Aorta (tissue), 5 donors: ENCODE results near the gene MYL11. TPM values are rescaled to one million over a fixed set of nuclear protein-coding genes. Genes with fewer than 3 reads are reported as not detected.

Experiments used
- ATAC-seq: fragments of 200-7000 bp; cut with Tn5 transposase; one replicate; pipeline ENCODE4 v1.9.1; 2022; ENCODE audit warnings: moderate library complexity; ENCODE audit not compliant: low FRiP score
- DNase-seq, 2 donors: peaks; one replicate each; pipeline ENCODE4 v3.0.0-alpha.2; 2020
- H3K27ac ChIP-seq, 2 donors: one replicate each; pipeline ENCODE4 v1.5.1; 2013; ENCODE audit warnings: low read length in 2 of 2, mild to moderate bottlenecking in 2 of 2, moderate library complexity in 2 of 2, control low read depth in 1 of 2, inconsistent platforms in 1 of 2, low read depth in 1 of 2
- H3K27me3 ChIP-seq, 2 donors: one replicate each; pipeline ENCODE4 v1.6.1; 2013; ENCODE audit warnings: control low read depth in 1 of 2, low read length in 1 of 2, mild to moderate bottlenecking in 1 of 2, moderate library complexity in 1 of 2; ENCODE audit not compliant: insufficient read depth in 2 of 2, control insufficient read depth in 1 of 2
- H3K36me3 ChIP-seq, 2 donors: one replicate each; pipeline ENCODE4 v1.6.1; 2013; ENCODE audit warnings: control low read depth in 1 of 2, low read length in 1 of 2, mild to moderate bottlenecking in 1 of 2; ENCODE audit not compliant: insufficient read depth in 2 of 2, control insufficient read depth in 1 of 2
- H3K4me1 ChIP-seq, 2 donors: one replicate each; pipeline ENCODE4 v1.6.1; 2013; ENCODE audit warnings: low read length in 2 of 2, control low read depth in 1 of 2, mild to moderate bottlenecking in 1 of 2, moderate library complexity in 1 of 2; ENCODE audit not compliant: insufficient read depth in 2 of 2, control insufficient read depth in 1 of 2
- H3K4me3 ChIP-seq, 2 donors: one replicate each; pipeline ENCODE4 v1.5.1; 2013; ENCODE audit warnings: low read length in 2 of 2, control low read depth in 1 of 2, mild to moderate bottlenecking in 1 of 2
- H3K9me3 ChIP-seq: one replicate; pipeline ENCODE4 v1.6.1; 2013; ENCODE audit warnings: mild to moderate bottlenecking, low read length; ENCODE audit not compliant: control insufficient read depth
- WGBS, 2 donors: extraction: QIAGEN DNeasy Blood & Tissue Kit; methylation state at CpG; one replicate each; pipeline ENCODE4 v1.1.7; 2013; 5-methylcytosine and 5-hydroxymethylcytosine counted together
- intact Hi-C, 2 donors: fragments of 100-400 bp; cut with DNase I; formaldehyde crosslinking; loops; one replicate each; pipeline versions ENCODE4 v1.14.2 to v1.15.0; 2022
- polyA plus RNA-seq, 2 donors: library from polyadenylated mRNA; stranded (reverse); fragments of 200-250 nt; gene quantifications; one replicate each; pipeline ENCODE4 v1.2.3, GENCODE V29; 2013
- total RNA-seq, 2 donors: library from RNA; stranded (reverse); fragmentation: NEBNext Ultra II Directional; extraction: Animal tissue kit (Norgen Biotek cat#: 25700); gene quantifications; one replicate each; pipeline ENCODE4 v1.2.1, GENCODE V29; 2021
- donor health status: healthy with polysubstance abuse.
- donor health status: Bipolar disorder and iron deficiency.
- donor health status: DM: no; HTN: no; CAD: no.
- donor health status: DM: no; HTN: no; CAD: no.
- donor health status: DM: yes; HTN: yes; CAD: no.

The MYL11 gene
- total and polyA plus RNA-seq, 4 donors = 0.26 TPM; not detected in 3

DNA sequence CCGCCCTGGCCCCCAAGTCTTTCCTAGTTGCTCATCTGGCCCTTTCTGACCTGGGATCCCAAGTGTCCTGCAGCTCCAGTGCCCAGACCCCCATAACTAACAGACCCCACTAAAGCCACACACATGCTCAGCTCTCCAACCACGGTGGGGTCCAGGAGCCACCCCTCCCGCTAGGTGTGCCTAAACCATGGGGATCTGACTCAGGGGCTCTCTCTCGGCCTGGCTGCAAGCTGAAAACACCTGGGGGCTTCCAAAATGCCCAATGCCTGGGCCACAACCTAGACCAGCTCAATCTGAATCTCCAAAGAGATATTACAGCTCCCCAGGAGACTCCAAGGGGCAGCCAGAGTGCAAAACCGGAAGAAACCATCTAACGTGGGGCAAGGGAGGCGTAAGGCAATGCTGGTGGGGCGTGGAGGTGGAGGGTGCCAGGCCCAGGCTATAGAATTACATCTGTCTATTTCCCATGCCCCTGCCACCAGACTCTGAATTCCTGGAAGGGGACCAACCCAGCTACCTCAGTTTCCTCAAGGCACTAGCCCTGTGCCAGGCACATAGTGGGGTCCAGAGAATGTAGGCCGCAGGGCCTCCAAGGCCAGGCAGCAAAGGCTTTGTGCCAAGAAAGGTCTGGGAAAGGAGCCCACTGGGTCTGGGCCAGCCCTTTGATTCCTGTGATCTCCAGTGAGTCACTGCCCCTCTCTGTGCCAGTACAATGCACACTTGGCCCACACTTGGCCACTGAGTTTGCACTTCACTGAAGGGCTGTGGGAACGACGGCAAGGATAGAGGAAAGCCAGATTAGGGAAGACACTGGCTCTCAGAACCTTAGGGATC, 22.8 kb upstream of the MYL11 start:
- no peaks in the 10 kb centered on the region for H3K27me3 ChIP-seq
- H3K9me3 ChIP-seq = no peaks in the 10 kb centered on the region
- ATAC-seq (peak; percentile 73), DNase-seq (peak; percentile 87 to 95)
- WGBS, 2 donors = 39 to 46% methylated on average over 11 of the region's 11 CpGs
- peak overlapping the region in 1 of 2 donors; percentile 64 for H3K27ac ChIP-seq
- intact Hi-C loops = no loop called here
- H3K36me3 ChIP-seq = peaks cover 0 to 2% of the 10 kb centered on the region in 2 donors
- H3K4me3 ChIP-seq = no peak overlapping the region
- H3K4me1 ChIP-seq = no peaks in the 10 kb centered on the region

DNA sequence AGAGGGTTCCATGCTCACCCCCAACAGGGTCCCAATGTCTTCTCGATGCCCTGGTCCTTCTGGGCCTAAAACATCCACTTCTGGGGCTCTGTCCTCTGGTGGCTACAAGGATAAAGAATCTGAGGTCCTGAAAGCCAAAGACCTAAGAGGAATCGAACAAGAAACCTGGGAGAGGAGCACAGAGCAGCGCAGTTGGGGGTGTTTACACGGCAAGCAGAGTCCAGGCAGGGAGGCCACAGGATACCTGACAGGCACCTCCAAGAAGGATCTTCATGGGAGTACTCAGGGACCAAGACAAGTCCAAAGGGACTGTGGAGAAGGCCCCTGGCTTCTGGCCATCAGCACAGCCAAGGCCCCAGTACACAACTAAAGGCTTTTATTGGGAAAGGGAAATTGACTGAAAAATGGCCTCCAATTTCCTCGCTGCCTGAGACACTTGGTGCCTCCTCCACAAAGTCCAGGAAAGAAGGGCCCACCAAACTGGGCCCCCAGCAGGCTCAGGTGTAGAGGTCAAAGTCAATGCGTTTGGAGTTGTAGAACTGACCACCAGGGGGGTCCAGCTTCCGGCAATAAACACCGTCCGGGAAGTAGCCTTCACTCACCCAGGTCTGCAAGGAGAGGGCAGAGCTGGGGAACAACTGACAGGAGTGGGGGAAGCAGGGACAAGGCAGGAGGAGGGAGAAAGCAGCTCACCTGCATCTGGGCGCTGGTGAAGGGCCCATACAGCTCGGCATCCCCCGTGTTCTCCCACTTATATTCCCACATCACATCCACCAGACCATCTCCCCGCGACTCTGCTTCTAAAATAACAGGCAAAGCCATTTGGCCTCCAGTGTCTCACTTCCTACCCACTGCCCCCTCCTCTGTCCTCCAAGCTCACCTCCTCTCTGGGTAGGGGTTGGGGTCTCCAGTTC, 21.9 kb upstream of the MYL11 start:
- H3K36me3 ChIP-seq = peaks cover 0 to 2% of the 10 kb centered on the region in 2 donors
- WGBS, 2 donors = 83% methylated on average over 14 of the region's 14 CpGs
- H3K9me3 ChIP-seq = no peaks in the 10 kb centered on the region
- intact Hi-C loops = no loop called here
- no peak overlapping the region for H3K4me3 ChIP-seq
- peak overlapping the region in 1 of 2 donors; percentile 64 for H3K27ac ChIP-seq
- DNase-seq (peak; percentile 34 to 35), ATAC-seq (no peak)
- H3K27me3 ChIP-seq = no peaks in the 10 kb centered on the region
- H3K4me1 ChIP-seq = no peaks in the 10 kb centered on the region

DNA sequence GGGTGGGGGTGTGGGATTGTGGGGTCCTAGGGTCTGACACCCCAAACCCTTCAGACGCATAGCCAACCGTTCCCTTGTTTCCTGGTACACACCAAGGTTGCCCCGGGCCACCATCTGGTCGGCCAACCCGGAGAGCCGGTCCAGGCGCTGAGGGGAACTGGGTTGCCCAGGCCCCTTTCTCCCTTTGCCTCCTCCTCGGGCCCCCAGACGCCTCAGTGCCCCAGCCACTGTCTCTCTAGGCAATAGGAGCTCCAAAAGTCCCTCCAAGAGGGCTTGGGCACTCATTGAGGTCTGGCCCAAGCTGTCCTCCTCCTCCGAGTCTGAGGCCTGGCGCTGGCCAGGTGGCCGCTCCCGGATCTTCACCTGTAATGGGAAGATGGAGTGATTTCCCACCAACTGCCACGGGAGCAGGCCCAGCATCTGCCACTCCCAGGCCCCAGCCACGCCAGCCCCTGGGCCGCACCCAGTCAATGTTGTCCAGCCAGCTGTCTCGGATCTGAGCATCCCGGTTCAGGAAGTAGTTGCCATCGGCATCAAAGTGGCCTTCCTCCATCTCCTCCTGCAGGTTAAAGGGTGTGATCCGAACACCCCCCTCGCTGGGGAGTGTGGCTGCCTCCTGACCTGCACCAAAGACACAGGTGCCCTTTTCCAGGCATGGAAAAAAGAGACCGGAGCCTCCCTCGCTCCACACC, 21.0 kb upstream of the MYL11 start:
- WGBS, 2 donors = 89 to 91% methylated on average over 20 to 23 of the region's 23 CpGs
- Histone ChIP-seq H3K4me3 (no peak overlapping the region), H3K27ac (no peak overlapping the region), H3K36me3 (peaks cover 0 to 6% of the 10 kb centered on the region in 2 donors), H3K27me3 (no peaks in the 10 kb centered on the region), H3K9me3 (no peaks in the 10 kb centered on the region), H3K4me1 (no peaks in the 10 kb centered on the region)
- DNase-seq = peak; percentile 43 to 69
- intact Hi-C loops = loop anchor here in 1 of 2 donors (2.0 kb wide), 1 partner anchor 19 kb away; no protein-coding TSS in a partner anchor
- no peak for ATAC-seq

DNA sequence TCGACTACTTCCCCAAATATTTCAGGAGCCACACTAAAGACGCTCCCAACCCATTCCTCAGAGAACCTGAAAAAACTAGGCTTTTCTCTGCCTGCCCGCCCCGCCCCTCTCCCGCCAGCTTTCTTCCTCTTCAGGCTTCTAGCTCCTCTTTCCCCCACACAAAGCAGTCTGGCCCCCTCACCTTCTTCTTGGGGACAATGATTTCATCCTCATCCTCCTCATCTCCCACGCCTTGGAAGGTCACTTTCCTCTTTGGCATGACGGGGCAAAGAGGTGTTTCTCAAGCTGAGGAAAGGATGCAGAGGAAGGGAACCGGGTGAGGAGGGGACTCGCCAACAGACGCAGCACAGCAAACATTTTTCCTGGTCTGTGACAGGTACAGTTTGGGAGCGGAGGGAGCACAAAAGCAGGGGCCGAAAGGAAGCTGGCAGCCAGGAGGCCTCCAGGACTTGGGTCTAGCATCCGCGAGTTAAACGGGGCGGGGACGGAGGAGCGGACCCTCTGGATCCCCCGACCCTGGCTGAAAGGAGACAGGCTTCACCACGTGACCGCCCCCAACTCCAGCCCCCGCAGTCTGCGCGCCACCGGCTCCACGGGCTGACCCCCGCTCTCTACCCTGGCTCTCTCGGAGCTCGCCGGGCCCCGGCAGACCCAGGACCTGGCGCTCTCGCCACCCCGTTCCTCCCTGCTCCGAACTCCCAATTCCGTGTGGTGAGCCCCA, 20.0 kb upstream of the MYL11 start:
- DNase-seq (peak; percentile 51 to 53), ATAC-seq (peak; percentile 51)
- 1% methylated on average over 35 to 36 of the region's 36 CpGs for WGBS, 2 donors
- no peaks in the 10 kb centered on the region for H3K4me1 ChIP-seq
- H3K9me3 ChIP-seq = no peaks in the 10 kb centered on the region
- H3K4me3 ChIP-seq = peak overlapping the region; percentile 81 to 82
- no peaks in the 10 kb centered on the region for H3K27me3 ChIP-seq
- H3K36me3 ChIP-seq = peaks cover 0 to 6% of the 10 kb centered on the region in 2 donors
- intact Hi-C loops = loop anchor here in 1 of 2 donors (2.0 kb wide), 1 partner anchor 20 kb away; no protein-coding TSS in a partner anchor
- peak overlapping the region; percentile 25 to 87 for H3K27ac ChIP-seq

DNA sequence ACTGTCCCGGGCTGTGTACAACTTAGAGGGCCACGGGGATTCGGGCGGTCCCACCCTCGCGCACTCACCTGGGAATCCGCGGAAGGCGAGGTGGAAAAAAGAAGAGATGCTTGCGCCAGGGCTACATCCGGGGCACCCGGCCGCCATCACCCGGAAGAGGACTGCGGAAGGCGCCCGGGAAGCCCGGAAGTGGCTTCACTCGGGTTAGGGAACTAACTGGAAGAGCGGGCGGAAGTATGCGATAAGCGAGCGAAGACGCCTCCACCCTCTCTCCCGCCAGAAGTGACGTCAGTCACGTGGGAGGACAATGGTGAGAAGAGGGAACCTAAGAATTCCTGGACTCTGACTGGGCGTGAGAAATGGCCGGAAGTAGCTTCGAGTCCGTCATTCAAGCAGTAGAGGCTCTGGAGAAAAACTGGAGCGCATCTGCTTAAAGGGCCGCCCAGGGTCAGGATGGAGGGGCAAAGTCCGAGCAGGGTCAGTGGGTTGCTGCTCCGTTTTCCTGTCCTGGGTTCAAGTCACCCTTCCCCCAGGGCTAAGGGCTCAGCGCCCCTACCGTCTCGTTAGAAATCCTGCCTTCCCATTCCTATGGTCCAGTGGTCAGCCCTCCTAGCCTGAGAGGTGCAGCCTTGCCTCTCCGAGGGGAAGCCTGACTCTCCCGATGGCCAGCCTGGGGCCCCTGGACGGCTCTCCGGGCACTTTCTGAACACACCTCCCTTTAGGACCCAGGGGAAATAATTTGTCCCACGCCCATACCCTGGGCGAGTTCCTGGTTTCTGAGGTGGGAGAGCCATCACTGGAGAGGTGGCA, 19.3 kb upstream of the MYL11 start, which contains the start of gene CD2BP2:
Gene CD2BP2, minus strand, starts transcription at position 165 of the 810 bp plus-strand sequence. CDS start 627 bp downstream, outside the sequence.
- H3K36me3 ChIP-seq = peaks cover 0 to 6% of the 10 kb centered on the region in 2 donors
- H3K27me3 ChIP-seq = no peaks in the 10 kb centered on the region
- no peaks in the 10 kb centered on the region for H3K9me3 ChIP-seq
- intact Hi-C loops = loop anchor here in 1 of 2 donors (2.0 kb wide), 1 partner anchor 21 kb away; no protein-coding TSS in a partner anchor
- peak; percentile 95 for ATAC-seq
- peak within 1 kb of the TSS; percentile 81 to 82 for H3K4me3 ChIP-seq
- no peaks in the 10 kb centered on the region for H3K4me1 ChIP-seq
- peak within 1 kb of the TSS; percentile 25 to 97 for H3K27ac ChIP-seq
- peak; percentile 98 for DNase-seq
- 0 to 1% methylated on average over 45 of the region's 45 CpGs for WGBS, 2 donors

DNA sequence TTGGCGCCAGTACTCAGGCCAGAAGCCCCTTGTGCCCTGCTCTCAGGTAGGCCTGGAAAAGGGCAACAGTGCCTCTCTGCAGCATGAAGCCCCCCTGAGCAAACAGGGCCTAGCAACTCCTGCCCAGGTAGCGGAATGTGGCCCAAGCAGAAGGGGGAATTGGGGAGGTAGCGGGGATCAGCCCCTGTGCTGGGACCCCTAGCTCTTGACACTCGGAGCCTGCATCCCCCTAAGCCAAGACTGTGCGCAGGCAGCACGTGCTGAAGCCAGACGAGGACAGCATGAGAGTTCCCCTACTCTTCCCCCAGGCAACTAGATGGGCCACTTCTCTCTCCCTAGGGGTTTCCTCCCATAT, 18.7 kb upstream of the MYL11 start:
- WGBS, 2 donors = 50 to 55% methylated on average over 7 of the region's 7 CpGs
- Histone ChIP-seq H3K4me3 (no peak overlapping the region), H3K27me3 (no peaks in the 10 kb centered on the region), H3K27ac (peak overlapping the region in 1 of 2 donors; percentile 97), H3K36me3 (peaks cover 0 to 6% of the 10 kb centered on the region in 2 donors), H3K4me1 (no peaks in the 10 kb centered on the region), H3K9me3 (no peaks in the 10 kb centered on the region)
- intact Hi-C loops = loop anchor here in 1 of 2 donors (2.0 kb wide), 1 partner anchor 21 kb away; no protein-coding TSS in a partner anchor
- ATAC-seq (no peak), DNase-seq (peak in 1 of 2 donors; percentile 65)

DNA sequence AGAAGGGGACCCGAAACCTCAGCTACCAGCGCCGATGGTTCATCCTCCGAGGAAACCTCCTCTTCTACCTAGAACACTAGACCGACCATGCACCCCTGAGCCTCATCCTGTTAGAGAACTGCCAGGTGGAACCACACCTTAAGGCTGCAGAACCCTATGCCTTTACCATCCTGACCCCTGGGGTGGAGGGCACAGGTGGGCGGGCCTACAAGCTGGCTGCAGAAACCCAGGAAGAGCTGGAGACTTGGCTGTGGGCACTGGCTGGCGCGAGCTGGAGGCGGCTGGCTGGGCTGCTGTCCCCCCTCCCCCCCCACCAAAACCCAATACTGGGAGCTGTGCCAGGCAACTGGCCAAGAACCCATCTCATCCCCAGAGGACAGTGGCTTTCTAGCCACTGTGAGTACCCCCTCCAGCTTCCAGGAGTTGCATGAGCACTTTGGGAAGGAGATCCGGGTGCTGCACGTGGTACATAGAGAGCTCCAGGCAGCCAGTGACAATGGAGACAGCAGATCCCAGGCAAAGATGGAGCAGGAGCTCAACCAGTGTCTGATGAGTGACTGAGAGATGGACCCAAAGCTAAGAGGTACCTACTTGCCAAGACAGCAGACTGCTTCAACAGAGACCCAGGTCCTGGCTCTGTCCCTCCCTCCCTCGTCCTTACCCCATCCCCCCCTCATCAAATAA, 18.1 kb upstream of the MYL11 start:
- no peak for ATAC-seq
- Histone ChIP-seq H3K4me1 (no peaks in the 10 kb centered on the region), H3K27me3 (no peaks in the 10 kb centered on the region), H3K9me3 (no peaks in the 10 kb centered on the region), H3K27ac (peak overlapping the region in 1 of 2 donors; percentile 97), H3K4me3 (no peak overlapping the region), H3K36me3 (peaks cover 0 to 4% of the 10 kb centered on the region in 2 donors)
- intact Hi-C loops = no loop called here
- 52 to 55% methylated on average over 11 to 12 of the region's 12 CpGs for WGBS, 2 donors
- peak in 1 of 2 donors; percentile 69 for DNase-seq
